HepG2 (cell line): Measurements from ENCODE around the gene CARMIL1. TPM values are rescaled to one million over a fixed set of nuclear protein-coding genes. Genes with fewer than 3 reads are reported as not detected.

Source experiments
- ARNT2 ChIP-seq: sonication (generic); formaldehyde crosslinking; IDR thresholded peaks from 2 replicates; pipeline ENCODE4 v1.8.0; 2022; ENCODE audit warnings: mild to moderate bottlenecking, low read depth, missing genetic modification reagents, moderate library complexity
- CERS6 ChIP-seq: sonication (generic); formaldehyde crosslinking; IDR thresholded peaks from 2 replicates; pipeline ENCODE4 v1.5.0; 2020; ENCODE audit warnings: missing genetic modification reagents
- FIP1L1 ChIP-seq: fragments of 200-400 bp; formaldehyde crosslinking; IDR thresholded peaks from 2 replicates; pipeline ENCODE4 v1.6.1; 2018; ENCODE audit warnings: low read depth, mild to moderate bottlenecking, low read length, moderate library complexity, borderline replicate concordance; ENCODE audit not compliant: insufficient read depth
- PPARG ChIP-seq: conservative IDR thresholded peaks from 2 replicates; pipeline ENCODE4 v1.6.1; 2016; ENCODE audit warnings: missing biosample characterization, missing genetic modification reagents
- PRMT3 ChIP-seq: sonication (generic); formaldehyde crosslinking; IDR thresholded peaks from 2 replicates; pipeline ENCODE4 v1.8.1; 2022; ENCODE audit warnings: low read depth, mild to moderate bottlenecking, moderate library complexity, missing genetic modification reagents, borderline replicate concordance
- SRF ChIP-seq: IDR thresholded peaks from 2 replicates; pipeline ENCODE4 v1.6.1; 2011; ENCODE audit warnings: mild to moderate bottlenecking, low read depth, low read length, moderate library complexity
- TFE3 ChIP-seq: IDR thresholded peaks from 2 replicates; pipeline ENCODE4 v1.6.1; 2016
- ZBTB10 ChIP-seq: sonication (generic); formaldehyde crosslinking; IDR thresholded peaks from 2 replicates; pipeline ENCODE4 v1.4.0; 2020; ENCODE audit warnings: missing genetic modification reagents, borderline replicate concordance
- ZBTB40 ChIP-seq, 2 experiments: fragments of 450-650 bp in 1 of 2; sonication (generic) in 1 of 2; formaldehyde crosslinking in 1 of 2; IDR thresholded peaks; 2 replicates each; pipeline versions ENCODE4 v1.6.1 to v1.8.0; 2016 to 2022; ENCODE audit warnings: antibody characterized with exemption in 1 of 2, mild to moderate bottlenecking in 1 of 2, missing genetic modification reagents in 1 of 2
- ZFP1 ChIP-seq: IDR thresholded peaks from 2 replicates; pipeline ENCODE4 v1.6.1; 2016
- ZNF317 ChIP-seq: sonication (generic); formaldehyde crosslinking; IDR thresholded peaks from 2 replicates; pipeline ENCODE4 v1.5.0; 2020; ENCODE audit warnings: mild to moderate bottlenecking, missing genetic modification reagents
- ZNF333 ChIP-seq: sonication (generic); formaldehyde crosslinking; IDR thresholded peaks from 2 replicates; pipeline ENCODE4 v1.4.0; 2020; ENCODE audit warnings: mild to moderate bottlenecking, missing genetic modification reagents, borderline replicate concordance
- polyA plus RNA-seq, 8 experiments: library from polyadenylated mRNA; depleted of rRNA in 3 of 8; stranded (reverse) in 7 of 8; unstranded in 1 of 8; fragments of >200 nt; fragmentation: Illumina TruSeq in 4 of 8; extraction: Trizol in 4 of 8; gene quantifications; 2 replicates each; pipeline versions ENCODE4 v1.2.1 to v1.2.3, GENCODE V29; 2011 to 2016; ENCODE audit warnings: low read depth in 4 of 8, missing spikeins in 1 of 8, mixed read lengths in 1 of 8; ENCODE audit not compliant: insufficient read depth in 1 of 8
- total RNA-seq, 5 experiments: library from RNA; depleted of rRNA; stranded (reverse); fragments of >200 nt; fragmentation: Illumina TruSeq; extraction: Trizol; gene quantifications; 2 replicates each; pipeline ENCODE4 v1.2.3, GENCODE V29; 2016; ENCODE audit warnings: low read depth in 1 of 5

The CARMIL1 gene
- total and polyA plus RNA-seq, 2 of the 13 experiments (the other 11 are each of a cell fraction or from before 2014, with no cell fraction given) = 1.8 to 2.6 TPM

- TF ChIP-seq ZBTB10 (no peak), PRMT3 (CRISPR knock-in tag) (peak; percentile 67; the same call in 1 of the 2 replicates), SRF (no peak), ZFP1 (CRISPR knock-in tag) (no peak), CERS6 (CRISPR knock-in tag) (no peak), ZBTB40 (IDR thresholded peaks at IDR 0.05) (no peak), ZBTB40 (CRISPR knock-in tag; IDR thresholded peaks at IDR 0.05) (no peak; the same call in 1 of the 2 replicates), PPARG (CRISPR knock-in tag) (no peak), TFE3 (peak; percentile 7; the same call in 1 of the 2 replicates), ARNT2 (peak; percentile 21; the same call in 1 of the 2 replicates), ZNF317 (no peak), ZNF333 (no peak), FIP1L1 (no peak)
These were observed at the start of gene CARMIL1 (continued) for GRCh38 chr6:25278914-25279747.
